H9 (cell line): Measurements from ENCODE around the gene PCDHGC5. TPM values are rescaled to one million over a fixed set of nuclear protein-coding genes. Genes with fewer than 3 reads are reported as not detected.

Experiments used
- DNase-seq: peaks from one replicate; pipeline ENCODE4 v3.0.0-alpha.2; 2017
- H2AFZ ChIP-seq: one replicate; pipeline ENCODE4 v1.6.1; 2013; ENCODE audit warnings: mild to moderate bottlenecking, low read length, control low read depth, moderate library complexity
- H2AK5ac ChIP-seq: 2 replicates; pipeline ENCODE4 v1.6.1; 2013; ENCODE audit warnings: low read length, control low read depth, mixed read lengths; ENCODE audit not compliant: insufficient read length
- H2BK120ac ChIP-seq: one replicate; pipeline ENCODE4 v1.6.1; 2013; ENCODE audit warnings: low read depth, mild to moderate bottlenecking, low read length, control low read depth, inconsistent platforms; ENCODE audit not compliant: poor library complexity, severe bottlenecking
- H2BK12ac ChIP-seq: 2 replicates; pipeline ENCODE4 v1.6.1; 2013; ENCODE audit warnings: low read length, control low read depth, mixed read lengths, low read depth; ENCODE audit not compliant: insufficient read length
- H2BK15ac ChIP-seq: 2 replicates; pipeline ENCODE4 v1.6.1; 2013; ENCODE audit warnings: low read depth, low read length, control low read depth
- H2BK20ac ChIP-seq: one replicate; pipeline ENCODE4 v1.6.1; 2013; ENCODE audit warnings: low read depth, mild to moderate bottlenecking, low read length, control low read depth, inconsistent platforms; ENCODE audit not compliant: poor library complexity, severe bottlenecking
- H2BK5ac ChIP-seq: 2 replicates; pipeline ENCODE4 v1.6.1; 2013; ENCODE audit warnings: low read length, control low read depth, mixed read lengths; ENCODE audit not compliant: insufficient read length
- H3K14ac ChIP-seq: 2 replicates; pipeline ENCODE4 v1.6.1; 2013; ENCODE audit warnings: low read length, control low read depth; ENCODE audit not compliant: insufficient read depth
- H3K18ac ChIP-seq: 2 replicates; pipeline ENCODE4 v1.6.1; 2013; ENCODE audit warnings: low read depth, mild to moderate bottlenecking, mixed read lengths, low read length, control low read depth; ENCODE audit not compliant: insufficient read length
- H3K23ac ChIP-seq: 2 replicates; pipeline ENCODE4 v1.6.1; 2013; ENCODE audit warnings: low read length, control low read depth, mixed read lengths, low read depth; ENCODE audit not compliant: insufficient read length
- H3K23me2 ChIP-seq: 2 replicates; pipeline ENCODE4 v1.6.1; 2013; ENCODE audit warnings: low read depth, mild to moderate bottlenecking, mixed read lengths, low read length, control low read depth; ENCODE audit not compliant: insufficient read length, poor library complexity, severe bottlenecking
- H3K27ac ChIP-seq: 2 replicates; pipeline ENCODE4 v1.5.1; 2013; ENCODE audit warnings: low read length, control low read depth, mixed read lengths, low read depth; ENCODE audit not compliant: insufficient read length
- H3K27me3 ChIP-seq: 2 replicates; pipeline ENCODE4 v1.6.1; 2013; ENCODE audit warnings: low read length, control low read depth, inconsistent platforms; ENCODE audit not compliant: insufficient read depth
- H3K4ac ChIP-seq: 2 replicates; pipeline ENCODE4 v1.6.1; 2013; ENCODE audit warnings: low read depth, mild to moderate bottlenecking, control low read depth, inconsistent platforms, low read length, moderate library complexity
- H3K4me1 ChIP-seq: 2 replicates; pipeline ENCODE4 v1.6.1; 2013; ENCODE audit warnings: low read length, control low read depth, inconsistent platforms; ENCODE audit not compliant: insufficient read depth
- H3K4me2 ChIP-seq: 2 replicates; pipeline ENCODE4 v1.6.1; 2013; ENCODE audit warnings: low read length, control low read depth, mixed read lengths; ENCODE audit not compliant: insufficient read length, insufficient read depth
- H3K56ac ChIP-seq: 2 replicates; pipeline ENCODE4 v1.6.1; 2013; ENCODE audit warnings: low read depth, mild to moderate bottlenecking, mixed read lengths, low read length, control low read depth; ENCODE audit not compliant: insufficient read length
- H3K79me1 ChIP-seq: 2 replicates; pipeline ENCODE4 v1.6.1; 2013; ENCODE audit warnings: low read depth, mild to moderate bottlenecking, moderate library complexity, low read length, control low read depth, inconsistent platforms; ENCODE audit not compliant: insufficient read depth, poor library complexity, severe bottlenecking
- H3K79me2 ChIP-seq: 2 replicates; pipeline ENCODE4 v1.6.1; 2013; ENCODE audit warnings: low read length, control low read depth, inconsistent platforms; ENCODE audit not compliant: insufficient read depth
- H3K9ac ChIP-seq: 2 replicates; pipeline ENCODE4 v1.6.1; 2013; ENCODE audit warnings: low read length, control low read depth, mixed read lengths; ENCODE audit not compliant: insufficient read length; ENCODE audit errors: extremely low read depth
- H3K9me3 ChIP-seq: one replicate; pipeline ENCODE4 v1.6.1; 2013; ENCODE audit warnings: low read depth, low read length, inconsistent platforms; ENCODE audit not compliant: control insufficient read depth
- H3T11ph ChIP-seq: one replicate; pipeline ENCODE4 v1.6.1; 2013; ENCODE audit warnings: mild to moderate bottlenecking, low read length, control low read depth, inconsistent platforms
- H4K20me1 ChIP-seq: one replicate; pipeline ENCODE4 v1.6.1; 2013; ENCODE audit not compliant: control insufficient read depth, insufficient read length, insufficient read depth
- H4K5ac ChIP-seq: 2 replicates; pipeline ENCODE4 v1.6.1; 2013; ENCODE audit warnings: low read depth, mild to moderate bottlenecking, mixed read lengths, low read length, control low read depth; ENCODE audit not compliant: insufficient read length
- H4K8ac ChIP-seq: replicated peaks from 2 replicates; pipeline ENCODE4 v1.6.1; 2013; ENCODE audit warnings: low read length, control low read depth, mixed read lengths, low read depth; ENCODE audit not compliant: insufficient read length
- H4K91ac ChIP-seq: 2 replicates; pipeline ENCODE4 v1.6.1; 2013; ENCODE audit warnings: low read depth, mild to moderate bottlenecking, moderate library complexity, mixed read lengths, low read length, control low read depth; ENCODE audit not compliant: insufficient read length
- H3K27ac Mint-ChIP-seq, 3 experiments: 2 replicates in 2 of 3; 3 replicates in 1 of 3; pipeline ENCODE4 v1.8.0; 2020 to 2021; ENCODE audit warnings: mixed read lengths in 3 of 3, mild to moderate bottlenecking in 1 of 3, moderate library complexity in 1 of 3
- H3K27me3 Mint-ChIP-seq: 2 replicates; pipeline ENCODE4 v1.8.0; 2021; ENCODE audit warnings: low read depth, mild to moderate bottlenecking, moderate library complexity, mixed read lengths
- H3K36me3 Mint-ChIP-seq, 3 experiments: 2 replicates in 2 of 3; 3 replicates in 1 of 3; pipeline ENCODE4 v1.8.0; 2020 to 2021; ENCODE audit warnings: low read depth in 3 of 3, mixed read lengths in 3 of 3; ENCODE audit not compliant: insufficient read depth in 1 of 3
- H3K4me1 Mint-ChIP-seq, 2 experiments: 2 replicates each; pipeline ENCODE4 v1.8.0; 2020; ENCODE audit warnings: mixed read lengths in 2 of 2
- H3K4me3 Mint-ChIP-seq, 2 experiments: 2 replicates in 1 of 2; 3 replicates in 1 of 2; pipeline ENCODE4 v1.8.0; 2020 to 2021; ENCODE audit warnings: mild to moderate bottlenecking in 2 of 2, mixed read lengths in 2 of 2, moderate library complexity in 1 of 2
- H3K9me3 Mint-ChIP-seq, 2 experiments: 2 replicates in 1 of 2; 3 replicates in 1 of 2; pipeline ENCODE4 v1.8.0; 2020; ENCODE audit warnings: mild to moderate bottlenecking in 2 of 2, mixed read lengths in 2 of 2, moderate library complexity in 1 of 2
- WGBS: extraction: QIAGEN DNeasy Blood & Tissue Kit; methylation state at CpG from one replicate; pipeline ENCODE4 v1.1.7; 2013; ENCODE audit warnings: missing lambda C conversion rate, low lambda C conversion rate, mixed read lengths; ENCODE audit not compliant: insufficient read length; ENCODE audit errors: extremely low coverage; 5-methylcytosine and 5-hydroxymethylcytosine counted together
- total RNA-seq: library from RNA; stranded (reverse); gene quantifications from 2 replicates; pipeline ENCODE4 v1.2.1, GENCODE V29; 2021
- TF ChIP-seq, protein P1 (sequence below): fragments of 200-600 bp; sonication (generic); conservative IDR thresholded peaks from 3 replicates; pipeline ENCODE4 v1.8.0; 2021; ENCODE audit warnings: antibody characterized with exemption, mild to moderate bottlenecking

The PCDHGC5 gene
- total RNA-seq, 1 experiment from 2014 or later, result 0.66 TPM

DNA sequence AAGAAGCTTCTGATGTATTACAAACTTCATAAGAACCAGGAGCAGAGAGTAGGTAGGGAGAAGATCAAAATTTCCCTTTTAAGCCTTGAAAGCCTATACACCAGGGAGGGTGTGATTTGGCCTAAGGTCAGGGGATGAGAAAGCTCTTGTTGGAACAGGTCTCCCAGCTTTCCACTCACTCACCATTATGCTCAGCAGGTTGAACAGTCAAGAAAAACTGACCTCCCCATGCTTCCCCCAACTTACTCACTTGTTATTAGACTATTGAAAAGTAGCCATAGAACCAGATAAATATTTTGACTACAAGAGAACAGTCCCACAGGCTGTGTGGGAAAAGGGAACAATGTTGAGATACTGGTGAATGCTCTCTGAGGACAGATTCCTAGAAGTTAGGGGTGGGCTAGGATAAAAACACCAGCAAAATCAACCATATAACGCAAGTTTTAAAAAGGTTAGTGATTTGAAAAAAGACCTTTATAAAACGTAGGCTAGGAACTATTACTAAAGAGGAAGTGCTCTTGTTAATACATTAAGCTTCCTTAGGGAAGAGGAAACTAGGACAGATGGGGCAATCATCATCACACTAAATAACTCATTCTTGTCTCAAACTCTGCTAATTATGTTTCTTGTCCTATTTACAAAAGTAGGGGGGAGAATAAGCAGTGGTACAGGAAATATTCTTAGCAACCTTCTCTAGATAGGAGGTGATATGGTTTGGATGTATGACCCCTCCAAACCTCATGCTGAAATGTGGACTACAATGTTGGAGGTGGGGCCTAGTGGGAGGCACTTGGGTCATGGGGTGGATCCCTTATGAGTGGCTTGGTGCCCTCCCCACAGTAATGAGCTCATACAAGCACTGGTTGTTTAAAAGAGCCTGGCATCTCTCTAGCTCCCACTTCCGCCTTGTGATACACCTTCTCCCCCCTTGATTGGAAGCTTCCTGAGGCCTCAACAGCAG, 31.0 kb downstream of the PCDHGC5 start:
- H3K23me2 ChIP-seq, result no peaks in the 10 kb centered on the region
- no peaks in the 10 kb centered on the region for H3K9me3 ChIP-seq
- no peak overlapping the region for H3T11ph ChIP-seq
- H2BK5ac ChIP-seq, result no peak overlapping the region
- H3K4me1 Mint-ChIP-seq, result peaks cover 21 to 26% of the 10 kb centered on the region in 2 experiments
- no peak overlapping the region for H2AFZ ChIP-seq
- H3K27me3 Mint-ChIP-seq, result no peaks in the 10 kb centered on the region; the same call in 1 of the 2 replicates
- no peak overlapping the region for H4K5ac ChIP-seq
- no peak overlapping the region for H3K4me3 Mint-ChIP-seq
- no peak overlapping the region for H4K91ac ChIP-seq
- no peak overlapping the region for H2BK12ac ChIP-seq
- no peak for DNase-seq
- H3K14ac ChIP-seq, result no peak overlapping the region
- H3K9me3 Mint-ChIP-seq, result no peaks in the 10 kb centered on the region
- H3K79me1 ChIP-seq, result peaks cover 2% of the 10 kb centered on the region
- H3K27me3 ChIP-seq, result no peaks in the 10 kb centered on the region
- no peak overlapping the region for H3K4me2 ChIP-seq
- no peak overlapping the region for H3K9ac ChIP-seq
- no peak overlapping the region for H3K18ac ChIP-seq
- no peak overlapping the region for H3K4ac ChIP-seq
- WGBS, result no CpG with 5 or more reads among the region's 3 CpGs
- no peak overlapping the region for H4K8ac ChIP-seq
- no peak overlapping the region for H3K56ac ChIP-seq
- no peak overlapping the region for H3K27ac ChIP-seq
- no peak overlapping the region for H2AK5ac ChIP-seq
- H2BK20ac ChIP-seq, result no peak overlapping the region
- H4K20me1 ChIP-seq, result no peaks in the 10 kb centered on the region
- no peaks in the 10 kb centered on the region; the same call in 1 of the 2 replicates for H3K4me1 ChIP-seq
- no peak overlapping the region for H2BK120ac ChIP-seq
- no peak overlapping the region for H2BK15ac ChIP-seq
- TF ChIP-seq, protein P1, sequence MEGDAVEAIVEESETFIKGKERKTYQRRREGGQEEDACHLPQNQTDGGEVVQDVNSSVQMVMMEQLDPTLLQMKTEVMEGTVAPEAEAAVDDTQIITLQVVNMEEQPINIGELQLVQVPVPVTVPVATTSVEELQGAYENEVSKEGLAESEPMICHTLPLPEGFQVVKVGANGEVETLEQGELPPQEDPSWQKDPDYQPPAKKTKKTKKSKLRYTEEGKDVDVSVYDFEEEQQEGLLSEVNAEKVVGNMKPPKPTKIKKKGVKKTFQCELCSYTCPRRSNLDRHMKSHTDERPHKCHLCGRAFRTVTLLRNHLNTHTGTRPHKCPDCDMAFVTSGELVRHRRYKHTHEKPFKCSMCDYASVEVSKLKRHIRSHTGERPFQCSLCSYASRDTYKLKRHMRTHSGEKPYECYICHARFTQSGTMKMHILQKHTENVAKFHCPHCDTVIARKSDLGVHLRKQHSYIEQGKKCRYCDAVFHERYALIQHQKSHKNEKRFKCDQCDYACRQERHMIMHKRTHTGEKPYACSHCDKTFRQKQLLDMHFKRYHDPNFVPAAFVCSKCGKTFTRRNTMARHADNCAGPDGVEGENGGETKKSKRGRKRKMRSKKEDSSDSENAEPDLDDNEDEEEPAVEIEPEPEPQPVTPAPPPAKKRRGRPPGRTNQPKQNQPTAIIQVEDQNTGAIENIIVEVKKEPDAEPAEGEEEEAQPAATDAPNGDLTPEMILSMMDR, result no peak
- H3K36me3 Mint-ChIP-seq, result peaks cover 34 to 89% (median 62%) of the 10 kb centered on the region in 3 experiments; a peak in 6 of 7 replicates
- H3K23ac ChIP-seq, result no peak overlapping the region
- no peaks in the 10 kb centered on the region for H3K79me2 ChIP-seq
- H3K27ac Mint-ChIP-seq, result peak overlapping the region in 1 of 3 experiments; percentile 44; a peak in 1 of 7 replicates
